ENCODE data around the gene SNTG2. TPM values are rescaled to one million over a fixed set of nuclear protein-coding genes. Genes with fewer than 3 reads are reported as not detected.
"Not testable (repeated sequence)": the region's sequence is repeated elsewhere in the genome, so short reads cannot be mapped to it uniquely, and the experiment has no call there.

SNTG2 gene
- polyA plus RNA-seq, 2 donors: 0.26 to 0.33 TPM

DNA sequence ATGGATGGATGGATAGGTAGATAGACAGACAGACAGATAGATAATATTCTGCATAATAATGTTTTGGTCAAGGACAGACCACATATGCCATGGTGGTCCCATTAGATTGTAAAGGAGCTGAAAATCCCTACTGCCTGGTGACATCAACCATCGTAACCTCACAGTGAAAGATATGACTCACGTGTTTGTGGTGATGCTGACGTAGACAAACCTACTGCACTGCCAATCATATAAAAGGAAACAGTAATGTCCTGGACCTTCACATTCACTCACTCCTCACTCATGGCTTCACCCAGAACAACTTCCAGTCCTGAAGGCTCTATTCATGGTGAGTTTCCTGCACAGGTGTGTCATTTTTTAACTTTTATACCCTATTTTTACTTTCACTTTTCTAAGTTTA is 259.7 kb downstream of the SNTG2 start:
- Histone ChIP-seq H3K27ac (ENCODE audit: low read depth in 2 of 2, low read length in 1 of 2) (no peak overlapping the region), H3K4me1 (ENCODE audit: control insufficient read depth in 2 of 2, insufficient read depth in 2 of 2, low read length in 1 of 2) (no peaks in the 10 kb centered on the region), H3K36me3 (ENCODE audit: control insufficient read depth in 2 of 2, insufficient read depth in 2 of 2, low read length in 1 of 2) (no peaks in the 10 kb centered on the region), H3K4me3 (ENCODE audit: low read depth in 1 of 2, low read length in 2 of 2) (no peak overlapping the region), H3K27me3 (ENCODE audit: control insufficient read depth in 1 of 2, insufficient read depth in 2 of 2, low read length in 2 of 2) (no peaks in the 10 kb centered on the region), H3K9me3 (ENCODE audit: control insufficient read depth in 2 of 2, insufficient read depth in 1 of 2, low read depth in 1 of 2, low read length in 1 of 2) (peaks cover 0 to 10% of the 10 kb centered on the region in 2 donors)
- WGBS, 2 donors: 78 to 84% methylated on average over 3 of the region's 3 CpGs

DNA sequence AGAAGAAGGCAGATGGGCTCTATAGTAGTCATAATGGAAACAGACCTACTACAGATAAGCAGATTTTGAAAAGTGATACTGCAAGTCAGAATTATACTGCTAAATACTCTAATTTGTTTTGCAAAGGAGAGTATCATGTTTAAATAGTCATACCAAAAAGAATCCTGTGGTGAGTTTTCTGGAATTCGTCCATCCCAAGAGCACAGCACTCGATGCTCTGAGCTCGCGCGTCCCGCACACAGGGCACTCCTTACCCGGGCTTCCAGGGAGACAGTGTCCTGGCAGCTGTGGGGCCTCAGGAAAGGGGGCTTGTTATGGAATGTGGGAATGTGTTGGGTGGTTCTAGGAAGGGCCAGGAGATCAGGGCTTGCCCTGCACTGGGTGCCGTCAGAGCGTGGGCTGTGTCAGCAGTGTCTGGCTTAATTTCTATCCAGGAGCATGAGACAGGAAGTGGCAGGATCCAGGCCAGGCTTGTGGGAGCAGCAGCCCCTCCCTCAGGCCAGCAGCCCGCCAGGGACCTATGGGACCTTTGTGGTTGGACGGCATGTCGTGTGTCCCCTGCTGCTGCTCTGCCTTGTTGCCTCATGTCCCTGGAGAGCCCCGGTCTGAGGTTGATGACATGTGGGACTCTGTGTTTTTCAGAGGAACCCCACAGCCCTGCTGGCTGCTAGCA is 269.4 kb downstream of the SNTG2 start:
- H3K36me3 ChIP-seq (ENCODE audit: control insufficient read depth in 2 of 2, insufficient read depth in 2 of 2, low read length in 1 of 2): no peaks in the 10 kb centered on the region
- H3K27me3 ChIP-seq (ENCODE audit: control insufficient read depth in 1 of 2, insufficient read depth in 2 of 2, low read length in 2 of 2): no peaks in the 10 kb centered on the region
- no peak overlapping the region for H3K27ac ChIP-seq (ENCODE audit: low read depth in 2 of 2, low read length in 1 of 2)
- H3K9me3 ChIP-seq (ENCODE audit: control insufficient read depth in 2 of 2, insufficient read depth in 1 of 2, low read depth in 1 of 2, low read length in 1 of 2): peaks cover 4 to 6% of the 10 kb centered on the region in 2 donors
- 63 to 68% methylated on average over 13 of the region's 13 CpGs for WGBS, 2 donors
- no peaks in the 10 kb centered on the region for H3K4me1 ChIP-seq (ENCODE audit: control insufficient read depth in 2 of 2, insufficient read depth in 2 of 2, low read length in 1 of 2)
- no peak overlapping the region for H3K4me3 ChIP-seq (ENCODE audit: low read depth in 1 of 2, low read length in 2 of 2)

DNA sequence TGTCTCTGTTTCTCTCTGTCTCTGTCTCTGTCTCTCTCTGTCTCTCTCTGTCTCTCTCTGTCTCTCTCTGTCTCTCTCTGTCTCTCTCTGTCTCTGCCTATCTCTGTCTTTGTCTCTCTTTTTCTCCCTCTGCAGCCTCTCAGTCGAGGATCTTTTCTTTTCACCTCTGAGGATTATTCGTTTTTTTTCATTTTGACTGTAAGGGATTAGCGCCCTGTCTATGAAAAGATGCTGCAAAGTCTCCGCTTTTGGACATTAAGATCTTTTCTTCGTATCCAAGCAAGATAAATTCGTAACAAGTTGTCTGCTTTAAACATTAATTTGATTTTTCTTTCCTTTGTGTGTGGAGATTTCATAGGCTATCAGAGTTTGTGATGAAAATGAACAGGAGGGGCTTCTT is 271.4 kb downstream of the SNTG2 start:
- no peaks in the 10 kb centered on the region for H3K36me3 ChIP-seq (ENCODE audit: control insufficient read depth in 2 of 2, insufficient read depth in 2 of 2, low read length in 1 of 2)
- H3K4me1 ChIP-seq (ENCODE audit: control insufficient read depth in 2 of 2, insufficient read depth in 2 of 2, low read length in 1 of 2): no peaks in the 10 kb centered on the region
- H3K9me3 ChIP-seq (ENCODE audit: control insufficient read depth in 2 of 2, insufficient read depth in 1 of 2, low read depth in 1 of 2, low read length in 1 of 2): peaks cover 4 to 6% of the 10 kb centered on the region in 2 donors
- 74 to 76% methylated on average over 6 of the region's 6 CpGs for WGBS, 2 donors
- no peak overlapping the region for H3K4me3 ChIP-seq (ENCODE audit: low read depth in 1 of 2, low read length in 2 of 2)
- H3K27ac ChIP-seq (ENCODE audit: low read depth in 2 of 2, low read length in 1 of 2): no peak overlapping the region
- no peaks in the 10 kb centered on the region for H3K27me3 ChIP-seq (ENCODE audit: control insufficient read depth in 1 of 2, insufficient read depth in 2 of 2, low read length in 2 of 2)

DNA sequence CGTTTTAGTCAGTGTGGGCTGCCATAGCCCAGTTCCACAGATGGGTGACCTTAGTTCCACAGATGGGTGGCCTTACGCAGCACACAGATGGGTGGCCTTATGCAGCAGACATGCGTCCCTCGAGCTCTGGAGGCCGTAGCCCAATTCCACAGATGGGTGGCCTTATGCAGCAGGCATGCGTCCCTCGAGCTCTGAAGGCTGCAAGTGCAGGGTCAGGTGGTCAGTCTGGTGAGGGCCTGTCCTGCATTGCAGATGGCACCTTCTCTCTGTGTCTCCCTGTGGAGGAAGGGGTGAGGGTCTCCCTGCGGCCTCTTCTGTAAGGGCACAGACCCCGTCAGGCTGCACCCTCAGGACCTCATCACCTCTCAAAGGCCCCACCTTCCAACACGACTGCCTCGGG is 273.1 kb downstream of the SNTG2 start:
- Histone ChIP-seq H3K36me3 (ENCODE audit: control insufficient read depth in 2 of 2, insufficient read depth in 2 of 2, low read length in 1 of 2) (no peaks in the 10 kb centered on the region), H3K4me3 (ENCODE audit: low read depth in 1 of 2, low read length in 2 of 2) (no peak overlapping the region), H3K27me3 (ENCODE audit: control insufficient read depth in 1 of 2, insufficient read depth in 2 of 2, low read length in 2 of 2) (no peaks in the 10 kb centered on the region), H3K9me3 (ENCODE audit: control insufficient read depth in 2 of 2, insufficient read depth in 1 of 2, low read depth in 1 of 2, low read length in 1 of 2) (peaks cover 3 to 6% of the 10 kb centered on the region in 2 donors), H3K27ac (ENCODE audit: low read depth in 2 of 2, low read length in 1 of 2) (no peak overlapping the region), H3K4me1 (ENCODE audit: control insufficient read depth in 2 of 2, insufficient read depth in 2 of 2, low read length in 1 of 2) (peaks cover 0 to 4% of the 10 kb centered on the region in 2 donors)
- 89 to 93% methylated on average over 11 of the region's 11 CpGs for WGBS, 2 donors

DNA sequence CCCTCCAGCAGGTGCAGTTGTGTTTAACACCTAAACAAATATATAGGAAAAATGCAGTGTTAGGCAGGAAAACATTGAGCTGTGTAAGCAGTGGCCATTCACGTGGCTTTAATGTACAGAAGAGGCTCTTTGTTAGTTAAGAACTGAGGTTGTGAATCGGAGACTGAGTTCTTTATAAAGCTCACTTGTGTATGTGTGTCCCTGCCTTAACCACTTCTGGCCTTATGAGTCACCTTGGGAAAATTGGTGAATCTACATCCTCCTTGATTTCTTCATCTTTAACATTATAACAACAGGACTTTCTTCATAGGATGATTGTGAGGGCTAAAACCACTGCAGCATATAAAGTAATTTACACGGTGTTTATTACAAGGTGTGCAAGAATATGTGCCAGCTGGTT is 274.3 kb downstream of the SNTG2 start:
- 60 to 72% methylated on average over 3 of the region's 3 CpGs for WGBS, 2 donors
- Histone ChIP-seq H3K27ac (ENCODE audit: low read depth in 2 of 2, low read length in 1 of 2) (no peak overlapping the region), H3K36me3 (ENCODE audit: control insufficient read depth in 2 of 2, insufficient read depth in 2 of 2, low read length in 1 of 2) (no peaks in the 10 kb centered on the region)

DNA sequence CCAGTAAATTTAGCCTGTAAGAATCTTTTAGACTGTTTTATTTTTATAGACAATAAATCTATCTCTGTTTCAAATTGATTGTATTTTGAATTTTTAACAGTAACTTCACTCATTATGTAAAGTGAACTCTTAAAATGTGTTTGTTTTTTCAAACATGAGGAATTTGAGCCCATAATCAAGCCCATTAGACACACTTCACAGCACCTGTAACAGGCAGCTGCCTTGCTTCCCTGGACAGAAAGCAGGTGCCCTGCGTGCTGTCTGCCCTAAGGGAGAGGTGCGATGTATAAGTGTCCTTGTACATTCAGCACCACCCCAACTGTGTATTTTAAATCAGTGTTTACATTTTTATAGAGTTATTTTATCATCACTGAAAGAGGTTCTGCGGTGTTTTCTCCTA is 276.1 kb downstream of the SNTG2 start:
- H3K9me3 ChIP-seq (ENCODE audit: control insufficient read depth in 2 of 2, insufficient read depth in 1 of 2, low read depth in 1 of 2, low read length in 1 of 2): peaks cover under 1 to 4% of the 10 kb centered on the region in 2 donors
- no peaks in the 10 kb centered on the region for H3K27me3 ChIP-seq (ENCODE audit: control insufficient read depth in 1 of 2, insufficient read depth in 2 of 2, low read length in 2 of 2)
- peaks cover 0 to 4% of the 10 kb centered on the region in 2 donors for H3K4me1 ChIP-seq (ENCODE audit: control insufficient read depth in 2 of 2, insufficient read depth in 2 of 2, low read length in 1 of 2)
- H3K36me3 ChIP-seq (ENCODE audit: control insufficient read depth in 2 of 2, insufficient read depth in 2 of 2, low read length in 1 of 2): no peaks in the 10 kb centered on the region
- no peak overlapping the region for H3K27ac ChIP-seq (ENCODE audit: low read depth in 2 of 2, low read length in 1 of 2)
- WGBS, 2 donors: 77 to 82% methylated on average over 3 of the region's 3 CpGs
- no peak overlapping the region for H3K4me3 ChIP-seq (ENCODE audit: low read depth in 1 of 2, low read length in 2 of 2)

More for the DNA sequence above, 274.3 kb downstream of the SNTG2 start:
- H3K4me3 ChIP-seq (ENCODE audit: low read depth in 1 of 2, low read length in 2 of 2): no peak overlapping the region
- peaks cover 0 to 7% of the 10 kb centered on the region in 2 donors for H3K9me3 ChIP-seq (ENCODE audit: control insufficient read depth in 2 of 2, insufficient read depth in 1 of 2, low read depth in 1 of 2, low read length in 1 of 2)
- H3K4me1 ChIP-seq (ENCODE audit: control insufficient read depth in 2 of 2, insufficient read depth in 2 of 2, low read length in 1 of 2): peaks cover 0 to 4% of the 10 kb centered on the region in 2 donors
- no peaks in the 10 kb centered on the region for H3K27me3 ChIP-seq (ENCODE audit: control insufficient read depth in 1 of 2, insufficient read depth in 2 of 2, low read length in 2 of 2)

DNA sequence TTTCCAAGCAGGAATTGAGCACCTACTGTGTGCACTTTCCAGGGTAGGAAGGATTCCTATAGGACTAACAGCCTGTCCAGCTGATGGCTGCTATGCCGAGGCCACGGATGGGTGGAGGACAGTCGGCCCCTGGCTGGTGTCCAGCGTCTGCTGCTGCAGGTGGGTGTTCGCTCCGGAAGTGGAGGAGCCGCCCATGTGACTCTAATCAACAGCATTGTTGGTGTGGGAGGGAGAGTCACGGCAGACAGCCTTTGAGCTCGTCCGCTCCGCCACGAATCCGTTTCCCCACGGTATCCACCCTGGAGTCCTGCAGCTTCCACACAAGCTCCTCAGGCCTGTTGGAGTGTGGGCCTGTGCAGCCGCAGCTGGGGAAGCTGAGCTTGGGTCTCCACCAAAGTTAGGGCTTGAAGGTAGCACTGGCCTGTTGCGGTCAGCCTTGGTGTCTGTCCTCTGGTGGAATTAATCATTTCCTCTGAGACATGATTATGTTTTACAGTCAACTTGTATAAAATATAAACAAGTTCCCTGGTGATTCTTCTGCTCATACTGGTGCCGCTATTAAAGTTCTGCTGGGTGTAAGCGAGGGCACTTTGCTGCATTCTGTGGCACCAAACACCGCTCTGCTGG is 276.7 kb downstream of the SNTG2 start:
- Histone ChIP-seq H3K9me3 (ENCODE audit: control insufficient read depth in 2 of 2, insufficient read depth in 1 of 2, low read depth in 1 of 2, low read length in 1 of 2) (peaks cover 2 to 4% of the 10 kb centered on the region in 2 donors), H3K36me3 (ENCODE audit: control insufficient read depth in 2 of 2, insufficient read depth in 2 of 2, low read length in 1 of 2) (no peaks in the 10 kb centered on the region), H3K27me3 (ENCODE audit: control insufficient read depth in 1 of 2, insufficient read depth in 2 of 2, low read length in 2 of 2) (no peaks in the 10 kb centered on the region), H3K4me1 (ENCODE audit: control insufficient read depth in 2 of 2, insufficient read depth in 2 of 2, low read length in 1 of 2) (peaks cover 0 to 4% of the 10 kb centered on the region in 2 donors), H3K4me3 (ENCODE audit: low read depth in 1 of 2, low read length in 2 of 2) (no peak overlapping the region), H3K27ac (ENCODE audit: low read depth in 2 of 2, low read length in 1 of 2) (no peak overlapping the region)
- WGBS, 2 donors: 70 to 73% methylated on average over 19 of the region's 19 CpGs

DNA sequence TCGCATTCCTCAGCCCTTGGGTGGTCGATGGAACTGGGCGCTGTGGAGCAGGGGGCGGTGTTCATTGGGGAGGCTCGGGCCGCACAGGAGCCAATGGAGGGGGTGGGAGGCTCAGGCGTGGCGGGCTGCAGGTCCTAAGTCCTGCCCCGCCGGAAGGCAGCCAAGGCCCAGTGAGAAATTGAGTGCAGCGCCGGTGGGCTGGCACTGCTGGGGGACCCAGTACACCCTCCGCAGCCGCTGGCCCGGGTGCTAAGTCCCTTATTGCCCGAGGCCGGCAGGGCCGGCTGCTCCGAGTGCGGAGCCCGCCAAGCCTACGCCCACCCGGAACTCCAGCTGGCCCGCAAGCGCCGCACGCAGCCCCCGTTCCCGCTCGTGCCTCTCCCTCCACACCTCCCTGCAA is 278.9 kb downstream of the SNTG2 start:
- H3K4me3 ChIP-seq (ENCODE audit: low read depth in 1 of 2, low read length in 2 of 2); H3K27ac ChIP-seq (ENCODE audit: low read depth in 2 of 2, low read length in 1 of 2); H3K9me3 ChIP-seq (ENCODE audit: control insufficient read depth in 2 of 2, insufficient read depth in 1 of 2, low read depth in 1 of 2, low read length in 1 of 2); H3K4me1 ChIP-seq (ENCODE audit: control insufficient read depth in 2 of 2, insufficient read depth in 2 of 2, low read length in 1 of 2); H3K27me3 ChIP-seq (ENCODE audit: control insufficient read depth in 1 of 2, insufficient read depth in 2 of 2, low read length in 2 of 2); H3K36me3 ChIP-seq (ENCODE audit: control insufficient read depth in 2 of 2, insufficient read depth in 2 of 2, low read length in 1 of 2): not testable (repeated sequence)
- 96 to 98% methylated on average over 23 to 30 of the region's 30 CpGs for WGBS, 2 donors

DNA sequence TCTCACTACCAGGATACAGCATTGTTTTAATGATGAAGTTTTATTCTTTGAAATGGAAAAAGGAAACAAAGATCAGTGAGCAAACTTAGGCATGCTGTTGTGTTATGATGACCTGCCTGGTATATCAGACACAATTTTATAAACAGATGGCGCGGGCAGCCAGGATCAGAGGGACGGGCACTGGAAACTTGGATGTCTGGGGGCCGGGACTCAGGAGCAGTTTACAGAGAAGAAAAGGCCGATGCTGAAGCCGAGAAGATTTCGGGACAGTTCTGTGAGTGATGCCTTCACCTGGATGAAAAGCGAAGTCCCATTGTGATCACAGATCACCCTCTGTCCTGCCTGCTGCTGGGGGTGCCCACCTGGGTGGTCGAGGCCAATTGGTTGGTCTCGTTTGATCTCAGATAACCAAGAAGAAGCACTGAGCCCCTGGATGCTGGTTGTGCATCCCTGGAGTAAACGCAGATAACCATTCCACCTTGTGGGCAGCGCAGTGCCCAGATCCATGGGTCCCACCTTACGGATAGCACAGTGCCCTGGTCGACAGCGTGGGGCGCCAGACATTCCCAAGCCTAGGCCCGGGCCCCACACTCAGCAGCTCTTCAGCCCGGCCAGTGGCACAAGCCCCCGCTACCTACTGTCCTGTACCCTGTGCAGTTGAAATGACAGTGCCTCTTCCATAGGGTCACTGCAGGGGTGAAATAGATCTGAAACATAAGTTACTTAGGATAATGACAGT is 279.7 kb downstream of the SNTG2 start:
- 91 to 92% methylated on average over 19 of the region's 19 CpGs for WGBS, 2 donors
- Histone ChIP-seq H3K4me1 (ENCODE audit: control insufficient read depth in 2 of 2, insufficient read depth in 2 of 2, low read length in 1 of 2) (peaks cover 0 to 4% of the 10 kb centered on the region in 2 donors), H3K4me3 (ENCODE audit: low read depth in 1 of 2, low read length in 2 of 2) (no peak overlapping the region)

More for the DNA sequence above, 279.7 kb downstream of the SNTG2 start:
- H3K27me3 ChIP-seq (ENCODE audit: control insufficient read depth in 1 of 2, insufficient read depth in 2 of 2, low read length in 2 of 2): no peaks in the 10 kb centered on the region
- H3K9me3 ChIP-seq (ENCODE audit: control insufficient read depth in 2 of 2, insufficient read depth in 1 of 2, low read depth in 1 of 2, low read length in 1 of 2): peaks cover 2 to 4% of the 10 kb centered on the region in 2 donors
- no peak overlapping the region for H3K27ac ChIP-seq (ENCODE audit: low read depth in 2 of 2, low read length in 1 of 2)
- no peaks in the 10 kb centered on the region for H3K36me3 ChIP-seq (ENCODE audit: control insufficient read depth in 2 of 2, insufficient read depth in 2 of 2, low read length in 1 of 2)
